ENCODE measurements around the gene HK1.

The HK1 gene

GRCh38 chr10:69317175-69317604 is 38.9 kb downstream of the HK1 start:
- TF ChIP-seq CTCF (conservative IDR thresholded peaks at IDR 0.05; ENCODE audit: low read depth, low read length), result no peak
- H3K4me3 ChIP-seq (ENCODE audit: low read length), result no peak overlapping the region
- DNase-seq (ENCODE audit: low read depth), result no peak

- peak overlapping the region; percentile 50 for H3K4me3 ChIP-seq (ENCODE audit: low read length)
- no peak for TF ChIP-seq CTCF (conservative IDR thresholded peaks at IDR 0.05; ENCODE audit: low read depth, low read length)
- DNase-seq (ENCODE audit: low read depth), result no peak
Measured at GRCh38 chr10:69317626-69318105, 39.4 kb downstream of the HK1 start.

- no peak for TF ChIP-seq CTCF (conservative IDR thresholded peaks at IDR 0.05; ENCODE audit: low read depth, low read length)
- DNase-seq (ENCODE audit: low read depth), result no peak
- peak overlapping the region; percentile 93 for H3K4me3 ChIP-seq (ENCODE audit: low read length)
Measured at GRCh38 chr10:69318106-69318866, 40.0 kb downstream of the HK1 start.

- no peak for TF ChIP-seq CTCF (conservative IDR thresholded peaks at IDR 0.05; ENCODE audit: low read depth, low read length)
- H3K4me3 ChIP-seq (ENCODE audit: low read length), result peak overlapping the region; percentile 93
- DNase-seq (ENCODE audit: low read depth), result peak; percentile 59
Measured at GRCh38 chr10:69318867-69319727, 40.8 kb downstream of the HK1 start.

- no peak for DNase-seq (ENCODE audit: low read depth)
- peak overlapping the region; percentile 93 for H3K4me3 ChIP-seq (ENCODE audit: low read length)
- no peak for TF ChIP-seq CTCF (conservative IDR thresholded peaks at IDR 0.05; ENCODE audit: low read depth, low read length)
Measured at GRCh38 chr10:69319841-69320316, 41.6 kb downstream of the HK1 start.

GRCh38 chr10:69320521-69320920 is 42.2 kb downstream of the HK1 start:
- DNase-seq (ENCODE audit: low read depth), result no peak
- TF ChIP-seq CTCF (conservative IDR thresholded peaks at IDR 0.05; ENCODE audit: low read depth, low read length), result no peak
- H3K4me3 ChIP-seq (ENCODE audit: low read length), result peak overlapping the region; percentile 93
